H9 (cell line): ENCODE results near the gene ZC3H7B. TPM values are rescaled to one million over a fixed set of nuclear protein-coding genes. Genes with fewer than 3 reads are reported as not detected.

Experiments
- DNase-seq: peaks from one replicate; pipeline ENCODE4 v3.0.0-alpha.2; 2017
- H2AFZ ChIP-seq: one replicate; pipeline ENCODE4 v1.6.1; 2013; ENCODE audit warnings: mild to moderate bottlenecking, low read length, control low read depth, moderate library complexity
- H2AK5ac ChIP-seq: 2 replicates; pipeline ENCODE4 v1.6.1; 2013; ENCODE audit warnings: low read length, control low read depth, mixed read lengths; ENCODE audit not compliant: insufficient read length
- H2BK120ac ChIP-seq: one replicate; pipeline ENCODE4 v1.6.1; 2013; ENCODE audit warnings: low read depth, mild to moderate bottlenecking, low read length, control low read depth, inconsistent platforms; ENCODE audit not compliant: poor library complexity, severe bottlenecking
- H2BK12ac ChIP-seq: 2 replicates; pipeline ENCODE4 v1.6.1; 2013; ENCODE audit warnings: low read length, control low read depth, mixed read lengths, low read depth; ENCODE audit not compliant: insufficient read length
- H2BK15ac ChIP-seq: 2 replicates; pipeline ENCODE4 v1.6.1; 2013; ENCODE audit warnings: low read depth, low read length, control low read depth
- H2BK20ac ChIP-seq: one replicate; pipeline ENCODE4 v1.6.1; 2013; ENCODE audit warnings: low read depth, mild to moderate bottlenecking, low read length, control low read depth, inconsistent platforms; ENCODE audit not compliant: poor library complexity, severe bottlenecking
- H2BK5ac ChIP-seq: 2 replicates; pipeline ENCODE4 v1.6.1; 2013; ENCODE audit warnings: low read length, control low read depth, mixed read lengths; ENCODE audit not compliant: insufficient read length
- H3K14ac ChIP-seq: 2 replicates; pipeline ENCODE4 v1.6.1; 2013; ENCODE audit warnings: low read length, control low read depth; ENCODE audit not compliant: insufficient read depth
- H3K18ac ChIP-seq: 2 replicates; pipeline ENCODE4 v1.6.1; 2013; ENCODE audit warnings: low read depth, mild to moderate bottlenecking, mixed read lengths, low read length, control low read depth; ENCODE audit not compliant: insufficient read length
- H3K23ac ChIP-seq: 2 replicates; pipeline ENCODE4 v1.6.1; 2013; ENCODE audit warnings: low read length, control low read depth, mixed read lengths, low read depth; ENCODE audit not compliant: insufficient read length
- H3K23me2 ChIP-seq: 2 replicates; pipeline ENCODE4 v1.6.1; 2013; ENCODE audit warnings: low read depth, mild to moderate bottlenecking, mixed read lengths, low read length, control low read depth; ENCODE audit not compliant: insufficient read length, poor library complexity, severe bottlenecking
- H3K27ac ChIP-seq: 2 replicates; pipeline ENCODE4 v1.5.1; 2013; ENCODE audit warnings: low read length, control low read depth, mixed read lengths, low read depth; ENCODE audit not compliant: insufficient read length
- H3K27me3 ChIP-seq: 2 replicates; pipeline ENCODE4 v1.6.1; 2013; ENCODE audit warnings: low read length, control low read depth, inconsistent platforms; ENCODE audit not compliant: insufficient read depth
- H3K4ac ChIP-seq: 2 replicates; pipeline ENCODE4 v1.6.1; 2013; ENCODE audit warnings: low read depth, mild to moderate bottlenecking, control low read depth, inconsistent platforms, low read length, moderate library complexity
- H3K4me1 ChIP-seq: 2 replicates; pipeline ENCODE4 v1.6.1; 2013; ENCODE audit warnings: low read length, control low read depth, inconsistent platforms; ENCODE audit not compliant: insufficient read depth
- H3K4me2 ChIP-seq: 2 replicates; pipeline ENCODE4 v1.6.1; 2013; ENCODE audit warnings: low read length, control low read depth, mixed read lengths; ENCODE audit not compliant: insufficient read length, insufficient read depth
- H3K56ac ChIP-seq: 2 replicates; pipeline ENCODE4 v1.6.1; 2013; ENCODE audit warnings: low read depth, mild to moderate bottlenecking, mixed read lengths, low read length, control low read depth; ENCODE audit not compliant: insufficient read length
- H3K79me1 ChIP-seq: 2 replicates; pipeline ENCODE4 v1.6.1; 2013; ENCODE audit warnings: low read depth, mild to moderate bottlenecking, moderate library complexity, low read length, control low read depth, inconsistent platforms; ENCODE audit not compliant: insufficient read depth, poor library complexity, severe bottlenecking
- H3K79me2 ChIP-seq: 2 replicates; pipeline ENCODE4 v1.6.1; 2013; ENCODE audit warnings: low read length, control low read depth, inconsistent platforms; ENCODE audit not compliant: insufficient read depth
- H3K9ac ChIP-seq: 2 replicates; pipeline ENCODE4 v1.6.1; 2013; ENCODE audit warnings: low read length, control low read depth, mixed read lengths; ENCODE audit not compliant: insufficient read length; ENCODE audit errors: extremely low read depth
- H3K9me3 ChIP-seq: one replicate; pipeline ENCODE4 v1.6.1; 2013; ENCODE audit warnings: low read depth, low read length, inconsistent platforms; ENCODE audit not compliant: control insufficient read depth
- H3T11ph ChIP-seq: one replicate; pipeline ENCODE4 v1.6.1; 2013; ENCODE audit warnings: mild to moderate bottlenecking, low read length, control low read depth, inconsistent platforms
- H4K20me1 ChIP-seq: one replicate; pipeline ENCODE4 v1.6.1; 2013; ENCODE audit not compliant: control insufficient read depth, insufficient read length, insufficient read depth
- H4K5ac ChIP-seq: 2 replicates; pipeline ENCODE4 v1.6.1; 2013; ENCODE audit warnings: low read depth, mild to moderate bottlenecking, mixed read lengths, low read length, control low read depth; ENCODE audit not compliant: insufficient read length
- H4K8ac ChIP-seq: replicated peaks from 2 replicates; pipeline ENCODE4 v1.6.1; 2013; ENCODE audit warnings: low read length, control low read depth, mixed read lengths, low read depth; ENCODE audit not compliant: insufficient read length
- H4K91ac ChIP-seq: 2 replicates; pipeline ENCODE4 v1.6.1; 2013; ENCODE audit warnings: low read depth, mild to moderate bottlenecking, moderate library complexity, mixed read lengths, low read length, control low read depth; ENCODE audit not compliant: insufficient read length
- H3K27ac Mint-ChIP-seq, 3 experiments: 2 replicates in 2 of 3; 3 replicates in 1 of 3; pipeline ENCODE4 v1.8.0; 2020 to 2021; ENCODE audit warnings: mixed read lengths in 3 of 3, mild to moderate bottlenecking in 1 of 3, moderate library complexity in 1 of 3
- H3K27me3 Mint-ChIP-seq: 2 replicates; pipeline ENCODE4 v1.8.0; 2021; ENCODE audit warnings: low read depth, mild to moderate bottlenecking, moderate library complexity, mixed read lengths
- H3K36me3 Mint-ChIP-seq, 3 experiments: 2 replicates in 2 of 3; 3 replicates in 1 of 3; pipeline ENCODE4 v1.8.0; 2020 to 2021; ENCODE audit warnings: low read depth in 3 of 3, mixed read lengths in 3 of 3; ENCODE audit not compliant: insufficient read depth in 1 of 3
- H3K4me1 Mint-ChIP-seq, 2 experiments: 2 replicates each; pipeline ENCODE4 v1.8.0; 2020; ENCODE audit warnings: mixed read lengths in 2 of 2
- H3K4me3 Mint-ChIP-seq, 2 experiments: 2 replicates in 1 of 2; 3 replicates in 1 of 2; pipeline ENCODE4 v1.8.0; 2020 to 2021; ENCODE audit warnings: mild to moderate bottlenecking in 2 of 2, mixed read lengths in 2 of 2, moderate library complexity in 1 of 2
- H3K9me3 Mint-ChIP-seq, 2 experiments: 2 replicates in 1 of 2; 3 replicates in 1 of 2; pipeline ENCODE4 v1.8.0; 2020; ENCODE audit warnings: mild to moderate bottlenecking in 2 of 2, mixed read lengths in 2 of 2, moderate library complexity in 1 of 2
- WGBS: extraction: QIAGEN DNeasy Blood & Tissue Kit; methylation state at CpG from one replicate; pipeline ENCODE4 v1.1.7; 2013; ENCODE audit warnings: missing lambda C conversion rate, low lambda C conversion rate, mixed read lengths; ENCODE audit not compliant: insufficient read length; ENCODE audit errors: extremely low coverage; 5-methylcytosine and 5-hydroxymethylcytosine counted together
- total RNA-seq: library from RNA; stranded (reverse); gene quantifications from 2 replicates; pipeline ENCODE4 v1.2.1, GENCODE V29; 2021
- TF ChIP-seq, protein P1 (sequence below): fragments of 200-600 bp; sonication (generic); conservative IDR thresholded peaks from 3 replicates; pipeline ENCODE4 v1.8.0; 2021; ENCODE audit warnings: antibody characterized with exemption, mild to moderate bottlenecking

Gene ZC3H7B
- total RNA-seq, 1 experiment from 2014 or later, result 69.3 TPM

DNA sequence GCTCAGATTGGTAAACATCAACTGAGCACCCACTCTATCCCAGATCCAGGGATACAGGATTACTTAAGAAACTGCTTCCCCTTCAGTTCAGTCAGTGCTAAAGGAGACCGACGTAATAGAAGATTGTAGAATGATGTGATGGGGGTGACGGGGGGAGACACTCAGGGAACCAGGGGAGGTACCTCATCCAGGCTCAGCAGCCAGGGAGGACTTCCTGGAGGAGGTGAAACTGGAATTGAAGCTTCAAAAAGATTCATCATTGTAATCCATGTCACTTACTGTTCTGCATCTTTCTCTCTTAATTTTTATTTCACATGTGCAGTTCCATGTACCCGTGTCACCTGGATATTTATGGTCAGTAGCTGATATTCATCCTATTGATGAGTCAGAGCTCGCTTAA, 61.3 kb downstream of the ZC3H7B start:
- Histone ChIP-seq H3K4me2 (no peak overlapping the region), H2BK15ac (no peak overlapping the region), H3K4me1 (peaks cover 5% of the 10 kb centered on the region; the same call in 1 of the 2 replicates), H2AK5ac (no peak overlapping the region), H3K14ac (no peak overlapping the region), H2BK12ac (no peak overlapping the region), H3K9me3 (no peaks in the 10 kb centered on the region), H3K23me2 (no peaks in the 10 kb centered on the region), H3K4ac (no peak overlapping the region), H3K27ac (no peak overlapping the region), H3K9ac (no peak overlapping the region), H3K18ac (no peak overlapping the region), H2BK20ac (no peak overlapping the region), H3K23ac (no peak overlapping the region), H2BK5ac (no peak overlapping the region), H2BK120ac (no peak overlapping the region), H3K56ac (no peak overlapping the region), H3K79me1 (no peaks in the 10 kb centered on the region), H3T11ph (no peak overlapping the region), H3K27me3 (no peaks in the 10 kb centered on the region), H4K91ac (no peak overlapping the region), H4K5ac (no peak overlapping the region), H4K8ac (no peak overlapping the region), H2AFZ (no peak overlapping the region), H4K20me1 (no peaks in the 10 kb centered on the region), H3K79me2 (no peaks in the 10 kb centered on the region)
- Mint-ChIP-seq H3K4me1 (peaks cover 25 to 47% of the 10 kb centered on the region in 2 experiments), H3K9me3 (no peaks in the 10 kb centered on the region), H3K27ac (peak overlapping the region in 2 of 3 experiments; percentile 70 to 84; a peak in 2 of 7 replicates), H3K27me3 (peaks cover 9% of the 10 kb centered on the region; the same call in 1 of the 2 replicates), H3K36me3 (peaks cover 0 to 15% (median 2%) of the 10 kb centered on the region in 3 experiments; a peak in 3 of 7 replicates), H3K4me3 (no peak overlapping the region)
- TF ChIP-seq, protein P1, sequence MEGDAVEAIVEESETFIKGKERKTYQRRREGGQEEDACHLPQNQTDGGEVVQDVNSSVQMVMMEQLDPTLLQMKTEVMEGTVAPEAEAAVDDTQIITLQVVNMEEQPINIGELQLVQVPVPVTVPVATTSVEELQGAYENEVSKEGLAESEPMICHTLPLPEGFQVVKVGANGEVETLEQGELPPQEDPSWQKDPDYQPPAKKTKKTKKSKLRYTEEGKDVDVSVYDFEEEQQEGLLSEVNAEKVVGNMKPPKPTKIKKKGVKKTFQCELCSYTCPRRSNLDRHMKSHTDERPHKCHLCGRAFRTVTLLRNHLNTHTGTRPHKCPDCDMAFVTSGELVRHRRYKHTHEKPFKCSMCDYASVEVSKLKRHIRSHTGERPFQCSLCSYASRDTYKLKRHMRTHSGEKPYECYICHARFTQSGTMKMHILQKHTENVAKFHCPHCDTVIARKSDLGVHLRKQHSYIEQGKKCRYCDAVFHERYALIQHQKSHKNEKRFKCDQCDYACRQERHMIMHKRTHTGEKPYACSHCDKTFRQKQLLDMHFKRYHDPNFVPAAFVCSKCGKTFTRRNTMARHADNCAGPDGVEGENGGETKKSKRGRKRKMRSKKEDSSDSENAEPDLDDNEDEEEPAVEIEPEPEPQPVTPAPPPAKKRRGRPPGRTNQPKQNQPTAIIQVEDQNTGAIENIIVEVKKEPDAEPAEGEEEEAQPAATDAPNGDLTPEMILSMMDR, result no peak
- DNase-seq, result no peak
- WGBS, result no CpG with 5 or more reads among the region's 5 CpGs
